Endothelial cell of hepatic sinusoid (primary cell): ENCODE measurements around the gene CHRNB1.

Experiments
- in situ Hi-C: cut with HindIII; loops from 2 replicates; pipeline ENCODE4 v1.10.0; 2017; ENCODE audit warnings: low sequenced_read_pairs

CHRNB1 gene

GRCh38 chr17:7444682-7445618 lies at the start of gene CHRNB1:
TSS of gene CHRNB1 (plus strand) at chr17:7445061. CDS start at chr17:7445128, 67 bp downstream.
- in situ Hi-C loops: no loop called here

- in situ Hi-C loops: no loop called here
These were observed 48.7 kb upstream of the CHRNB1 start for GRCh38 chr17:7396147-7396546.

- in situ Hi-C loops: no loop called here
These were observed 46.2 kb upstream of the CHRNB1 start for GRCh38 chr17:7398612-7399011.

GRCh38 chr17:7403043-7403726 lies 41.7 kb upstream of the CHRNB1 start:
- in situ Hi-C loops: no loop called here

- in situ Hi-C loops: no loop called here
These were observed 41.2 kb upstream of the CHRNB1 start for GRCh38 chr17:7403727-7403976.

GRCh38 chr17:7403977-7404736 lies 40.7 kb upstream of the CHRNB1 start, which contains the start of gene TMEM256:
TSS of gene TMEM256 (minus strand) at chr17:7404097. CDS start at chr17:7404084, 13 bp downstream.
- in situ Hi-C loops: no loop called here

GRCh38 chr17:7404737-7405349 lies 40.0 kb upstream of the CHRNB1 start:
- in situ Hi-C loops: no loop called here

GRCh38 chr17:7405350-7406234 lies 39.3 kb upstream of the CHRNB1 start:
- in situ Hi-C loops: no loop called here

GRCh38 chr17:7406235-7406825 lies 38.5 kb upstream of the CHRNB1 start:
- in situ Hi-C loops: no loop called here

GRCh38 chr17:7407082-7407481 lies 37.8 kb upstream of the CHRNB1 start:
- in situ Hi-C loops: no loop called here

GRCh38 chr17:7407485-7408251 lies 37.2 kb upstream of the CHRNB1 start, which contains the start of gene NLGN2:
TSS of gene NLGN2 (plus strand) at chr17:7407845. CDS start at chr17:7408256, 411 bp downstream.
- in situ Hi-C loops: no loop called here

- in situ Hi-C loops: no loop called here
These were observed 36.6 kb upstream of the CHRNB1 start for GRCh38 chr17:7408252-7408727.

- in situ Hi-C loops: no loop called here
These were observed 36.0 kb upstream of the CHRNB1 start for GRCh38 chr17:7408863-7409262.

- in situ Hi-C loops: no loop called here
These were observed 35.1 kb upstream of the CHRNB1 start for GRCh38 chr17:7409716-7410115.

GRCh38 chr17:7410634-7411426 lies 34.0 kb upstream of the CHRNB1 start:
- in situ Hi-C loops: no loop called here

- in situ Hi-C loops: no loop called here
These were observed 33.5 kb upstream of the CHRNB1 start for GRCh38 chr17:7411427-7411750.

GRCh38 chr17:7413346-7413985 lies 31.4 kb upstream of the CHRNB1 start:
- in situ Hi-C loops: no loop called here

- in situ Hi-C loops: no loop called here
These were observed 30.0 kb upstream of the CHRNB1 start for GRCh38 chr17:7414837-7415236.
